A549 (cell line): Measurements from ENCODE around the gene ANKRD6. TPM values are rescaled to one million over a fixed set of nuclear protein-coding genes. Genes with fewer than 3 reads are reported as not detected.

Source experiments
- ATAC-seq, 2 experiments: fragments of 200-7000 bp in 1 of 2; fragments of >200 bp in 1 of 2; cut with Nextera tagmentation in 1 of 2; cut with Tn5 transposase in 1 of 2; 3 replicates each; pipeline versions ENCODE4 v1.8.0 to v1.9.1; 2018 to 2020; ENCODE audit warnings: mild to moderate bottlenecking in 1 of 2, moderate library complexity in 1 of 2
- CTCF ChIA-PET: fragments of 300-600 bp; sonication (Branson Sonifier 250); formaldehyde crosslinking; extraction: SDS; loops from one replicate; lab custom pipeline; 2021; ENCODE audit warnings: antibody characterized with exemption, inconsistent platforms; lab: Yijun Ruan, JAX
- POLR2A ChIA-PET: fragments of 350-600 bp; formaldehyde crosslinking; extraction: SDS; loops from one replicate; lab custom pipeline; 2021; ENCODE audit warnings: antibody characterized with exemption, inconsistent platforms; lab: Yijun Ruan, JAX
- DNase-seq, 2 experiments: peaks; one replicate each; pipeline versions ENCODE4 v3.0.0 to v3.0.0-alpha.2; 2011 to 2016; ENCODE audit warnings: low read depth in 1 of 2, low spot score in 1 of 2
- FAIRE-seq: peaks from 2 replicates; lab custom pipeline; 2011; peaks lifted over from hg19 to GRCh38; lab: Jason Lieb, UNC
- H3K27ac ChIP-seq, 2 experiments: fragments of >200 bp; sonication (Bioruptor Twin); formaldehyde crosslinking; 3 replicates each; pipeline ENCODE4 v1.5.1; 2016 to 2017
- H3K4me1 ChIP-seq: fragments of >200 bp; sonication (Bioruptor Twin); formaldehyde crosslinking; 3 replicates; pipeline ENCODE4 v1.6.1; 2016
- H3K4me2 ChIP-seq: fragments of >200 bp; sonication (Bioruptor Twin); formaldehyde crosslinking; 3 replicates; pipeline ENCODE4 v1.6.1; 2016
- H3K4me3 ChIP-seq: fragments of >200 bp; sonication (Bioruptor Twin); formaldehyde crosslinking; 3 replicates; pipeline ENCODE4 v1.5.1; 2016
- H3K9me3 ChIP-seq: fragments of >200 bp; sonication (Bioruptor Twin); formaldehyde crosslinking; 3 replicates; pipeline ENCODE4 v1.6.1; 2016
- ATOH8 ChIP-seq: fragments of 250-450 bp; sonication (Bioruptor Pico); IDR thresholded peaks from 2 replicates; pipeline ENCODE4 v1.5.0; 2020; ENCODE audit warnings: low read depth, mild to moderate bottlenecking, moderate library complexity
- CBX2 ChIP-seq: fragments of 200-600 bp; sonication (generic); IDR thresholded peaks from 2 replicates; pipeline ENCODE4 v1.6.1; 2016; ENCODE audit warnings: low read depth, mild to moderate bottlenecking, borderline replicate concordance
- CEBPB ChIP-seq, 2 experiments: fragments of >200 bp in 1 of 2; sonication (Bioruptor Twin) in 1 of 2; formaldehyde crosslinking in 1 of 2; IDR thresholded peaks; 2 replicates each; pipeline ENCODE4 v1.6.1; 2012 to 2016
- CHD2 ChIP-seq: fragments of 150-350 bp; IDR thresholded peaks from 2 replicates; pipeline ENCODE4 v1.6.1; 2014; ENCODE audit warnings: low read length; ENCODE audit not compliant: partially characterized antibody
- E2F6 ChIP-seq: IDR thresholded peaks from 2 replicates; pipeline ENCODE4 v1.6.1; 2012; ENCODE audit warnings: low read depth, borderline replicate concordance
- ELK1 ChIP-seq: fragments of 150-350 bp; IDR thresholded peaks from 2 replicates; pipeline ENCODE4 v1.6.1; 2014; ENCODE audit warnings: low read depth, mild to moderate bottlenecking, low read length
- EP300 ChIP-seq, 2 experiments: fragments of >200 bp; sonication (Bioruptor Twin); formaldehyde crosslinking; IDR thresholded peaks; 2 replicates in 1 of 2; 3 replicates in 1 of 2; pipeline ENCODE4 v1.6.1; 2016 to 2017
- ESRRA ChIP-seq: fragments of 150-350 bp; IDR thresholded peaks from 2 replicates; pipeline ENCODE4 v1.6.1; 2014; ENCODE audit warnings: mild to moderate bottlenecking, low read length, borderline replicate concordance
- FOXS1 ChIP-seq: fragments of 250-450 bp; sonication (Bioruptor Pico); IDR thresholded peaks from 2 replicates; pipeline ENCODE4 v1.5.0; 2020; ENCODE audit warnings: mild to moderate bottlenecking, moderate library complexity
- HEYL ChIP-seq: fragments of 250-450 bp; sonication (Bioruptor Pico); IDR thresholded peaks from 2 replicates; pipeline ENCODE4 v1.8.0; 2021; ENCODE audit warnings: mild to moderate bottlenecking, moderate library complexity
- HOXB13 ChIP-seq: fragments of 250-450 bp; sonication (Bioruptor Pico); IDR thresholded peaks from 2 replicates; pipeline ENCODE4 v1.5.0; 2020; ENCODE audit warnings: low read depth, mild to moderate bottlenecking, moderate library complexity
- JUN ChIP-seq, 2 experiments: fragments of >200 bp; sonication (Bioruptor Twin); formaldehyde crosslinking; IDR thresholded peaks; 2 replicates in 1 of 2; 3 replicates in 1 of 2; pipeline ENCODE4 v1.6.1; 2016 to 2017
- JUNB ChIP-seq: fragments of >200 bp; sonication (Bioruptor Twin); formaldehyde crosslinking; IDR thresholded peaks from 2 replicates; pipeline ENCODE4 v1.6.1; 2016
- KDM1A ChIP-seq: fragments of 200-600 bp; sonication (generic); IDR thresholded peaks from 2 replicates; pipeline ENCODE4 v1.6.1; 2016; ENCODE audit warnings: low read depth, mild to moderate bottlenecking
- MAX ChIP-seq: IDR thresholded peaks from 2 replicates; pipeline ENCODE4 v1.6.1; 2012
- MYC ChIP-seq: IDR thresholded peaks from 2 replicates; pipeline ENCODE4 v1.6.1; 2012; ENCODE audit warnings: mild to moderate bottlenecking, inconsistent platforms, low read length, improper control_type of control experiment, borderline replicate concordance
- NFE2L2 ChIP-seq: fragments of 150-350 bp; conservative IDR thresholded peaks from 2 replicates; pipeline ENCODE4 v1.6.1; 2014; ENCODE audit warnings: low read length
- NPAS2 ChIP-seq: fragments of 250-450 bp; sonication (Bioruptor Pico); IDR thresholded peaks from 2 replicates; pipeline ENCODE4 v1.8.0; 2022; ENCODE audit warnings: mild to moderate bottlenecking, moderate library complexity, borderline replicate concordance
- NR3C1 ChIP-seq: fragments of >200 bp; sonication (Bioruptor Twin); formaldehyde crosslinking; IDR thresholded peaks from 3 replicates; pipeline ENCODE4 v1.6.1; 2017
- PBX3 ChIP-seq: IDR thresholded peaks from 2 replicates; pipeline ENCODE4 v1.6.1; 2012
- POLR2A ChIP-seq: IDR thresholded peaks from 2 replicates; pipeline ENCODE4 v1.6.1; 2012; ENCODE audit warnings: mild to moderate bottlenecking, low read length
- REST ChIP-seq: fragments of 200-600 bp; sonication (generic); IDR thresholded peaks from 2 replicates; pipeline ENCODE4 v1.6.1; 2016; ENCODE audit warnings: antibody characterized with exemption, mild to moderate bottlenecking, moderate library complexity
- RFX5 ChIP-seq: fragments of 450-650 bp; IDR thresholded peaks from 2 replicates; pipeline ENCODE4 v1.7.1; 2014; ENCODE audit warnings: antibody characterized with exemption, mild to moderate bottlenecking, moderate library complexity
- RNF2 ChIP-seq: fragments of 200-600 bp; sonication (generic); IDR thresholded peaks from 2 replicates; pipeline ENCODE4 v1.6.1; 2016; ENCODE audit warnings: low read depth, mild to moderate bottlenecking, antibody characterized with exemption, moderate library complexity, borderline replicate concordance
- TFCP2L1 ChIP-seq: fragments of 250-450 bp; sonication (Bioruptor Pico); IDR thresholded peaks from 2 replicates; pipeline ENCODE4 v1.5.0; 2021; ENCODE audit warnings: mild to moderate bottlenecking
- TP53 ChIP-seq: fragments of 250-450 bp; sonication (Bioruptor Pico); IDR thresholded peaks from 2 replicates; pipeline ENCODE4 v1.5.0; 2021; ENCODE audit warnings: mild to moderate bottlenecking, moderate library complexity
- ZC3H11A ChIP-seq: fragments of 450-650 bp; IDR thresholded peaks from 2 replicates; pipeline ENCODE4 v1.6.1; 2014; ENCODE audit warnings: antibody characterized with exemption, mild to moderate bottlenecking
- WGBS: methylation state at CpG from one replicate; pipeline ENCODE4 v1.1.6; 2017; ENCODE audit errors: missing lambda C conversion rate; 5-methylcytosine and 5-hydroxymethylcytosine counted together
- polyA plus RNA-seq, 4 experiments: library from polyadenylated mRNA; depleted of rRNA in 3 of 4; stranded (reverse); fragments of >200 nt; fragmentation: RNase III in 1 of 4; extraction: RNeasy Plus Mini Kit Qiagen cat#74134 plus additional on column Dnase treatment in 1 of 4; gene quantifications; 2 replicates in 3 of 4; 3 replicates in 1 of 4; pipeline ENCODE4 v1.2.3, GENCODE V29; 2011 to 2017

Gene ANKRD6
- polyA plus RNA-seq, 2 of the 4 experiments (the other 2 are of a cell fraction) = 2.2 to 3.6 TPM

- no peak overlapping the region for H3K4me2 ChIP-seq
- FAIRE-seq (no peak), DNase-seq (no peak), ATAC-seq (no peak)
- POLR2A ChIA-PET = no interaction called here
- no peaks in the 10 kb centered on the region for H3K4me1 ChIP-seq
- H3K4me3 ChIP-seq = no peak overlapping the region
- CTCF ChIA-PET = no interaction called here
- no peak for TF ChIP-seq CBX2
- no peak for TF ChIP-seq NR3C1
- TF ChIP-seq CEBPB (IDR thresholded peaks at IDR 0.05) = no peak
- TF ChIP-seq RNF2 = no peak
- no peak for TF ChIP-seq TP53
- no peak for TF ChIP-seq MAX
- no peak for TF ChIP-seq NPAS2
- TF ChIP-seq TFCP2L1 (CRISPR knock-in tag) = no peak
- TF ChIP-seq JUNB = no peak
- no peak for TF ChIP-seq RFX5
- no peak for TF ChIP-seq ESRRA
- TF ChIP-seq MYC = no peak
- WGBS = 58% methylated on average over 6 of the region's 6 CpGs
- no peak overlapping the region for H3K27ac ChIP-seq
- no peaks in the 10 kb centered on the region for H3K9me3 ChIP-seq
These were observed 134.9 kb downstream of the ANKRD6 start for GRCh38 chr6:89567630-89568390.

GRCh38 chr6:89574910-89575561 lies 142.1 kb downstream of the ANKRD6 start:
- no peak for FAIRE-seq
- no peak overlapping the region for H3K4me2 ChIP-seq
- H3K4me3 ChIP-seq = no peak overlapping the region
- POLR2A ChIA-PET = no interaction called here
- CTCF ChIA-PET = no interaction called here
- TF ChIP-seq HEYL (CRISPR knock-in tag) (no peak), FOXS1 (CRISPR knock-in tag) (no peak), EP300 (IDR thresholded peaks at IDR 0.05) (no peak), KDM1A (no peak), HOXB13 (CRISPR knock-in tag) (no peak), POLR2A (no peak), RNF2 (no peak), ZC3H11A (no peak), CEBPB (IDR thresholded peaks at IDR 0.05) (no peak)
- TF ChIP-seq, all 56 proteins: peak for 0
- no peaks in the 10 kb centered on the region for H3K9me3 ChIP-seq
- H3K4me1 ChIP-seq = no peaks in the 10 kb centered on the region
- ATAC-seq (no peak), DNase-seq (no peak)
- WGBS = 94% methylated on average over 2 of the region's 2 CpGs
- no peak overlapping the region for H3K27ac ChIP-seq

- Histone ChIP-seq H3K27ac (no peak overlapping the region), H3K4me1 (no peaks in the 10 kb centered on the region), H3K4me3 (no peak overlapping the region), H3K9me3 (no peaks in the 10 kb centered on the region), H3K4me2 (no peak overlapping the region)
- WGBS = 72% methylated on average over 2 of the region's 2 CpGs
- ChIA-PET CTCF (no interaction called here), POLR2A (no interaction called here)
- ATAC-seq (no peak), DNase-seq (no peak), FAIRE-seq (no peak)
- TF ChIP-seq REST (no peak), NPAS2 (no peak), E2F6 (no peak), ATOH8 (no peak), PBX3 (no peak), NFE2L2 (no peak), ESRRA (no peak), JUN (IDR thresholded peaks at IDR 0.05) (no peak), EP300 (IDR thresholded peaks at IDR 0.05) (no peak), HEYL (CRISPR knock-in tag) (no peak), RFX5 (no peak), CHD2 (no peak), ELK1 (no peak)
These were observed 142.6 kb downstream of the ANKRD6 start for GRCh38 chr6:89575562-89575960.
